ENCODE results near the gene CAMK1. TPM values are rescaled to one million over a fixed set of nuclear protein-coding genes. Genes with fewer than 3 reads are reported as not detected.

CAMK1 gene
- total RNA-seq, 2 experiments from 2014 or later, result 31.7 to 57.7 TPM

GRCh38 chr3:9760779-9761505 lies 8.8 kb downstream of the CAMK1 start:
- CTCF ChIA-PET, result interaction anchor here (0.7 kb wide), 1 partner anchor 33 kb away, joined by 3 read pairs; no protein-coding TSS in a partner anchor
- no peak for ATAC-seq
- H3K4me3 Mint-ChIP-seq, result no peak overlapping the region

GRCh38 chr3:9757427-9757826 lies 12.3 kb downstream of the CAMK1 start:
- CTCF ChIA-PET, result no interaction called here
- Mint-ChIP-seq H3K4me3 (no peak overlapping the region), H3K9me3 (ENCODE audit: low read depth) (no peaks in the 10 kb centered on the region), H3K27ac (no peak overlapping the region), H3K27me3 (no peaks in the 10 kb centered on the region), H3K4me1 (peaks cover 19% of the 10 kb centered on the region), H3K36me3 (peaks cover 30% of the 10 kb centered on the region)
- ATAC-seq, result no peak
- DNase-seq, result no peak

More at GRCh38 chr3:9760779-9761505, 8.8 kb downstream of the CAMK1 start:
- Mint-ChIP-seq H3K36me3 (peaks cover 26% of the 10 kb centered on the region), H3K4me1 (peaks cover 7% of the 10 kb centered on the region), H3K9me3 (ENCODE audit: low read depth) (no peaks in the 10 kb centered on the region), H3K27ac (no peak overlapping the region), H3K27me3 (no peaks in the 10 kb centered on the region)
- DNase-seq, result no peak

- Mint-ChIP-seq H3K27ac (peak overlapping the region; percentile 56), H3K9me3 (ENCODE audit: low read depth) (no peaks in the 10 kb centered on the region), H3K4me3 (no peak overlapping the region), H3K4me1 (peaks cover 33% of the 10 kb centered on the region), H3K36me3 (peaks cover 28% of the 10 kb centered on the region), H3K27me3 (no peaks in the 10 kb centered on the region)
- no peak for ATAC-seq
- DNase-seq, result no peak
- CTCF ChIA-PET, result interaction anchor here (1.6 to 2.0 kb wide), 2 partner anchors 27 to 251 kb away, joined by 4 to 6 read pairs; no protein-coding TSS in a partner anchor
Observed at GRCh38 chr3:9754678-9755077, 15.1 kb downstream of the CAMK1 start.

- Mint-ChIP-seq H3K4me1 (peaks cover 59% of the 10 kb centered on the region), H3K4me3 (peak overlapping the region; percentile 94), H3K27me3 (no peaks in the 10 kb centered on the region), H3K9me3 (ENCODE audit: low read depth) (no peaks in the 10 kb centered on the region), H3K36me3 (peaks cover 46% of the 10 kb centered on the region), H3K27ac (peak overlapping the region; percentile 91)
- DNase-seq, result peak; percentile 52
- CTCF ChIA-PET, result interaction anchor here (0.7 to 2.2 kb wide), 5 partner anchors 19 to 53 kb away, joined by 3 to 7 read pairs (median 4); partner anchors contain the start of genes ARPC4, CAMK1 and TADA3
- ATAC-seq, result no peak
Observed at GRCh38 chr3:9750556-9751411, 19.0 kb downstream of the CAMK1 start.

- CTCF ChIA-PET, result interaction anchor here (0.5 to 2.2 kb wide), 9 partner anchors 18 to 369 kb away, joined by 3 to 7 read pairs (median 5); partner anchors contain the start of genes ARPC4, BRPF1 and TADA3
- H3K36me3 Mint-ChIP-seq, result peaks cover 45% of the 10 kb centered on the region
- H3K9me3 Mint-ChIP-seq (ENCODE audit: low read depth), result no peaks in the 10 kb centered on the region
- peak within 1 kb of the TSS; percentile 94 for H3K4me3 Mint-ChIP-seq
- DNase-seq (peak; percentile 99), ATAC-seq (peak; percentile 91)
- H3K27me3 Mint-ChIP-seq, result no peaks in the 10 kb centered on the region
- peaks cover 63% of the 10 kb centered on the region for H3K4me1 Mint-ChIP-seq
- H3K27ac Mint-ChIP-seq, result peak within 1 kb of the TSS; percentile 91
Observed at GRCh38 chr3:9749645-9750555, 19.8 kb downstream of the CAMK1 start, which contains the start of gene OGG1. OGG1 (plus strand) TSS chr3:9749952; CDS start chr3:9750287, 335 bp downstream.

- peak overlapping the region; percentile 91 for H3K27ac Mint-ChIP-seq
- peak overlapping the region; percentile 94 for H3K4me3 Mint-ChIP-seq
- ATAC-seq, result no peak
- peaks cover 60% of the 10 kb centered on the region for H3K4me1 Mint-ChIP-seq
- CTCF ChIA-PET, result interaction anchor here (1.0 to 2.2 kb wide), 8 partner anchors 17 to 245 kb away, joined by 3 to 7 read pairs (median 5); partner anchors contain the start of genes ARPC4, BRPF1 and TADA3
- no peaks in the 10 kb centered on the region for H3K9me3 Mint-ChIP-seq (ENCODE audit: low read depth)
- DNase-seq, result no peak
- H3K27me3 Mint-ChIP-seq, result no peaks in the 10 kb centered on the region
- H3K36me3 Mint-ChIP-seq, result peaks cover 50% of the 10 kb centered on the region
Observed at GRCh38 chr3:9749296-9749644, 20.5 kb downstream of the CAMK1 start.

GRCh38 chr3:9748031-9748430 lies 21.7 kb downstream of the CAMK1 start:
- Mint-ChIP-seq H3K4me3 (no peak overlapping the region), H3K9me3 (ENCODE audit: low read depth) (no peaks in the 10 kb centered on the region), H3K27ac (no peak overlapping the region), H3K4me1 (peaks cover 54% of the 10 kb centered on the region), H3K36me3 (peaks cover 57% of the 10 kb centered on the region), H3K27me3 (no peaks in the 10 kb centered on the region)
- CTCF ChIA-PET, result interaction anchor here (1.3 to 2.1 kb wide), 2 partner anchors 16 to 33 kb away, joined by 4 to 7 read pairs; no protein-coding TSS in a partner anchor
- DNase-seq (no peak), ATAC-seq (no peak)

- H3K4me1 Mint-ChIP-seq, result peaks cover 54% of the 10 kb centered on the region
- peaks cover 57% of the 10 kb centered on the region for H3K36me3 Mint-ChIP-seq
- H3K27me3 Mint-ChIP-seq, result no peaks in the 10 kb centered on the region
- CTCF ChIA-PET, result no interaction called here
- DNase-seq, result no peak
- no peaks in the 10 kb centered on the region for H3K9me3 Mint-ChIP-seq (ENCODE audit: low read depth)
- no peak overlapping the region for H3K4me3 Mint-ChIP-seq
- no peak for ATAC-seq
- no peak overlapping the region for H3K27ac Mint-ChIP-seq
Observed at GRCh38 chr3:9747267-9747666, 22.5 kb downstream of the CAMK1 start.

- CTCF ChIA-PET, result no interaction called here
- no peaks in the 10 kb centered on the region for H3K27me3 Mint-ChIP-seq
- H3K27ac Mint-ChIP-seq, result peak overlapping the region; percentile 54
- ATAC-seq (no peak), DNase-seq (peak; percentile 65)
- no peak overlapping the region for H3K4me3 Mint-ChIP-seq
- peaks cover 45% of the 10 kb centered on the region for H3K4me1 Mint-ChIP-seq
- peaks cover 51% of the 10 kb centered on the region for H3K36me3 Mint-ChIP-seq
- no peaks in the 10 kb centered on the region for H3K9me3 Mint-ChIP-seq (ENCODE audit: low read depth)
Observed at GRCh38 chr3:9746330-9746729, 23.4 kb downstream of the CAMK1 start.

- ATAC-seq (no peak), DNase-seq (no peak)
- Mint-ChIP-seq H3K9me3 (ENCODE audit: low read depth) (no peaks in the 10 kb centered on the region), H3K36me3 (peaks cover 50% of the 10 kb centered on the region), H3K27me3 (no peaks in the 10 kb centered on the region), H3K4me3 (no peak overlapping the region), H3K27ac (peak overlapping the region; percentile 54), H3K4me1 (peaks cover 38% of the 10 kb centered on the region)
- CTCF ChIA-PET, result interaction anchor here (0.8 to 1.2 kb wide), 2 partner anchors 14 to 47 kb away, joined by 3 read pairs; partner anchors contain the start of genes ARPC4, BRPF1 and TADA3
Observed at GRCh38 chr3:9745521-9745920, 24.2 kb downstream of the CAMK1 start.

- H3K9me3 Mint-ChIP-seq (ENCODE audit: low read depth), result no peaks in the 10 kb centered on the region
- H3K27me3 Mint-ChIP-seq, result no peaks in the 10 kb centered on the region
- H3K4me3 Mint-ChIP-seq, result no peak overlapping the region
- CTCF ChIA-PET, result interaction anchor here (0.5 to 1.2 kb wide), 2 partner anchors 13 to 244 kb away, joined by 3 read pairs; partner anchors contain the start of gene BRPF1
- H3K36me3 Mint-ChIP-seq, result peaks cover 57% of the 10 kb centered on the region
- no peak for DNase-seq
- H3K4me1 Mint-ChIP-seq, result peaks cover 31% of the 10 kb centered on the region
- ATAC-seq, result no peak
- no peak overlapping the region for H3K27ac Mint-ChIP-seq
Observed at GRCh38 chr3:9744162-9744561, 25.6 kb downstream of the CAMK1 start.

GRCh38 chr3:9743548-9743947 lies 26.2 kb downstream of the CAMK1 start:
- peaks cover 26% of the 10 kb centered on the region for H3K4me1 Mint-ChIP-seq
- DNase-seq (no peak), ATAC-seq (no peak)
- no peaks in the 10 kb centered on the region for H3K27me3 Mint-ChIP-seq
- CTCF ChIA-PET, result no interaction called here
- no peak overlapping the region for H3K4me3 Mint-ChIP-seq
- no peaks in the 10 kb centered on the region for H3K9me3 Mint-ChIP-seq (ENCODE audit: low read depth)
- peaks cover 56% of the 10 kb centered on the region for H3K36me3 Mint-ChIP-seq
- no peak overlapping the region for H3K27ac Mint-ChIP-seq
